ENCODE data around the gene PRDM16.

- TF ChIP-seq ZNF565 (CRISPR knock-in tag; conservative IDR thresholded peaks at IDR 0.05; ENCODE audit: low read depth) (no peak), RARB (CRISPR knock-in tag; IDR thresholded peaks at IDR 0.05) (no peak), GLIS3 (CRISPR knock-in tag; IDR thresholded peaks at IDR 0.05) (no peak), CREB5 (CRISPR knock-in tag; IDR thresholded peaks at IDR 0.05; ENCODE audit: low read depth) (no peak), POU6F1 (CRISPR knock-in tag; IDR thresholded peaks at IDR 0.05; ENCODE audit: borderline replicate concordance, low read depth) (no peak), ZFP30 (CRISPR knock-in tag; IDR thresholded peaks at IDR 0.05) (no peak), ARNTL (CRISPR knock-in tag; IDR thresholded peaks at IDR 0.05; ENCODE audit: borderline replicate concordance, low read depth) (no peak), CSRNP3 (CRISPR knock-in tag; IDR thresholded peaks at IDR 0.05) (no peak)
Observed at GRCh38 chr1:3321559-3322449, 252.8 kb downstream of the PRDM16 start.
